HL-60/S4 (cell line): ENCODE data around the gene EHD2.
"Not testable (repeated sequence)": the region's sequence is repeated elsewhere in the genome, so short reads cannot be mapped to it uniquely, and the experiment has no call there.

Experiments
- in situ Hi-C: fragments of 300-500 bp; cut with MboI; formaldehyde crosslinking; loops from 2 replicates; pipeline ENCODE4 v1.14.3; 2022; ENCODE audit warnings: low sequenced_read_pairs

The EHD2 gene

GRCh38 chr19:47741544-47742140, 28.4 kb downstream of the EHD2 start:
- in situ Hi-C loops: no loop called here

- in situ Hi-C loops: no loop called here
Measured at GRCh38 chr19:47742634-47743033, 29.4 kb downstream of the EHD2 start.

- in situ Hi-C loops: no loop called here
Measured at GRCh38 chr19:47745010-47745901, 32.0 kb downstream of the EHD2 start, which contains the start of gene NOP53. NOP53 (plus strand) TSS chr19:47745546; CDS start chr19:47745560, 14 bp downstream.

- in situ Hi-C loops: not testable (repeated sequence)
Measured at GRCh38 chr19:47746129-47746528, 32.9 kb downstream of the EHD2 start.

GRCh38 chr19:47749326-47749725, 36.1 kb downstream of the EHD2 start:
- in situ Hi-C loops: no loop called here

GRCh38 chr19:47750752-47751151, 37.5 kb downstream of the EHD2 start:
- in situ Hi-C loops: no loop called here

GRCh38 chr19:47752440-47753211, 39.4 kb downstream of the EHD2 start:
- in situ Hi-C loops: no loop called here

GRCh38 chr19:47754206-47755064, 41.2 kb downstream of the EHD2 start:
- in situ Hi-C loops: no loop called here

GRCh38 chr19:47755065-47755761, 42.0 kb downstream of the EHD2 start:
- in situ Hi-C loops: no loop called here

- in situ Hi-C loops: no loop called here
Measured at GRCh38 chr19:47755762-47756626, 42.8 kb downstream of the EHD2 start.

- in situ Hi-C loops: no loop called here
Measured at GRCh38 chr19:47756627-47756929, 43.4 kb downstream of the EHD2 start.

- in situ Hi-C loops: no loop called here
Measured at GRCh38 chr19:47756953-47757608, 43.9 kb downstream of the EHD2 start.

- in situ Hi-C loops: no loop called here
Measured at GRCh38 chr19:47757617-47758442, 44.6 kb downstream of the EHD2 start.

- in situ Hi-C loops: no loop called here
Measured at GRCh38 chr19:47758443-47758804, 45.2 kb downstream of the EHD2 start.

- in situ Hi-C loops: no loop called here
Measured at GRCh38 chr19:47760632-47760999, 47.4 kb downstream of the EHD2 start.

- in situ Hi-C loops: no loop called here
Measured at GRCh38 chr19:47761566-47761965, 48.3 kb downstream of the EHD2 start.

- in situ Hi-C loops: no loop called here
Measured at GRCh38 chr19:47762151-47762550, 48.9 kb downstream of the EHD2 start.
